ENCODE results near the gene COMMD1.

DNA sequence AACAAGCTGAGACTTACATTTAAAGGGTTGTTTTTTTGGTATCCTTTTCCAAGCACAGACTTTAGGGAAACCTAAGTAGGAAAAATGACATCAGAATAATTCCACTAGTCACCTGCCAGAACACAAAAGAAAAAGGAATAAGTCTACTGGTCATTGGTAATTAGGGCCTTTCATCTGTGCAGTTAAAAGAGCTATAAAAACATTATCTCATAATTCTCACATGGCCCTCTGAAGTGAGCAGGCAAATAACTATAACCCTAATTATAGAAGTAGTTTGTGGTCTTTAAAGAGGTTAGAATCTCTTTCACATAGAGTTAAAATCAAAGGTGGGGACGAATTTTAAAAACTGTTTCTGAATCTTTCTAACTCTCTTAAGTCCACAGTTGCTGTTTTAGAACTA, 179.3 kb downstream of the COMMD1 start:
- TF ChIP-seq, protein P1, sequence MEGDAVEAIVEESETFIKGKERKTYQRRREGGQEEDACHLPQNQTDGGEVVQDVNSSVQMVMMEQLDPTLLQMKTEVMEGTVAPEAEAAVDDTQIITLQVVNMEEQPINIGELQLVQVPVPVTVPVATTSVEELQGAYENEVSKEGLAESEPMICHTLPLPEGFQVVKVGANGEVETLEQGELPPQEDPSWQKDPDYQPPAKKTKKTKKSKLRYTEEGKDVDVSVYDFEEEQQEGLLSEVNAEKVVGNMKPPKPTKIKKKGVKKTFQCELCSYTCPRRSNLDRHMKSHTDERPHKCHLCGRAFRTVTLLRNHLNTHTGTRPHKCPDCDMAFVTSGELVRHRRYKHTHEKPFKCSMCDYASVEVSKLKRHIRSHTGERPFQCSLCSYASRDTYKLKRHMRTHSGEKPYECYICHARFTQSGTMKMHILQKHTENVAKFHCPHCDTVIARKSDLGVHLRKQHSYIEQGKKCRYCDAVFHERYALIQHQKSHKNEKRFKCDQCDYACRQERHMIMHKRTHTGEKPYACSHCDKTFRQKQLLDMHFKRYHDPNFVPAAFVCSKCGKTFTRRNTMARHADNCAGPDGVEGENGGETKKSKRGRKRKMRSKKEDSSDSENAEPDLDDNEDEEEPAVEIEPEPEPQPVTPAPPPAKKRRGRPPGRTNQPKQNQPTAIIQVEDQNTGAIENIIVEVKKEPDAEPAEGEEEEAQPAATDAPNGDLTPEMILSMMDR (IDR thresholded peaks at IDR 0.05 in 4 of 5, conservative IDR thresholded peaks at IDR 0.05 in 1 of 5), result no peak
- TF ChIP-seq POLR2A (IDR thresholded peaks at IDR 0.05), result no peak

All from gastrocnemius medialis (tissue), 4 donors.